Right lung (tissue), 10 donors: ENCODE results near the gene USF3. TPM values are rescaled to one million over a fixed set of nuclear protein-coding genes. Genes with fewer than 3 reads are reported as not detected.

Source experiments
- DNase-seq, 2 donors: peaks; one replicate each; pipeline ENCODE4 v3.0.0-alpha.2; 2013
- long read RNA-seq, 8 donors: transcript quantifications; one replicate each; lab custom pipeline, GENCODE V29; 2026
- polyA plus RNA-seq, 5 donors: library from polyadenylated mRNA; unstranded; fragments of 120-200 nt; gene quantifications; one replicate each; pipeline versions ENCODE4 v1.2.1 to v1.2.3, GENCODE V29; 2013; ENCODE audit warnings: inconsistent platforms in 1 of 5, low replicate concordance in 1 of 5; ENCODE audit not compliant: insufficient read length in 5 of 5, insufficient read depth in 1 of 5

Gene USF3
- 10 to 100 TPM; 13.5 to 18.7 (median 17.4) TPM for polyA plus RNA-seq
- long read RNA-seq, donor 1, full-length matches to known transcripts: 7 of 7 reads
- long read RNA-seq, donor 1, partial matches to known transcripts: 0 of 7 reads
- long read RNA-seq, donor 1, other reads (novel, unspliced or antisense): 0 of 7 reads
- long read RNA-seq, donor 2, full-length matches to known transcripts: 2 of 2 reads
- long read RNA-seq, donor 2, partial matches to known transcripts: 0 of 2 reads
- long read RNA-seq, donor 2, other reads (novel, unspliced or antisense): 0 of 2 reads
- long read RNA-seq, donor 3, full-length matches to known transcripts: 1 of 9 reads
- long read RNA-seq, donor 3, partial matches to known transcripts: 8 of 9 reads
- long read RNA-seq, donor 3, other reads (novel, unspliced or antisense): 0 of 9 reads
- long read RNA-seq, donor 4, full-length matches to known transcripts: 3 of 3 reads
- long read RNA-seq, donor 4, partial matches to known transcripts: 0 of 3 reads
- long read RNA-seq, donor 4, other reads (novel, unspliced or antisense): 0 of 3 reads
- long read RNA-seq, donor 5, full-length matches to known transcripts: 11 of 11 reads
- long read RNA-seq, donor 5, partial matches to known transcripts: 0 of 11 reads
- long read RNA-seq, donor 5, other reads (novel, unspliced or antisense): 0 of 11 reads
- long read RNA-seq, donor 6, full-length matches to known transcripts: 7 of 15 reads
- long read RNA-seq, donor 6, partial matches to known transcripts: 0 of 15 reads
- long read RNA-seq, donor 6, other reads (novel, unspliced or antisense): 8 of 15 reads
- long read RNA-seq, donor 7, full-length matches to known transcripts: 6 of 6 reads
- long read RNA-seq, donor 7, partial matches to known transcripts: 0 of 6 reads
- long read RNA-seq, donor 7, other reads (novel, unspliced or antisense): 0 of 6 reads
- long read RNA-seq, donor 8: 0 reads

- DNase-seq: peak; percentile 68 to 71
Observed at GRCh38 chr3:113695786-113696645, at the start of gene USF3. Gene USF3 (minus strand): TSS chr3:113696642. CDS start chr3:113674878, 21,764 bp downstream.

- peak; percentile 94 to 97 for DNase-seq
Observed at GRCh38 chr3:113745756-113746547, 49.5 kb upstream of the USF3 start, which contains the start of gene NAA50. Gene NAA50 (minus strand): TSS chr3:113746249. CDS start chr3:113745949, 300 bp downstream.

GRCh38 chr3:113744941-113745755, 48.7 kb upstream of the USF3 start:
- peak; percentile 83 to 89 for DNase-seq

GRCh38 chr3:113743006-113743630, 46.7 kb upstream of the USF3 start:
- DNase-seq: no peak

GRCh38 chr3:113741620-113742019, 45.2 kb upstream of the USF3 start:
- no peak for DNase-seq

GRCh38 chr3:113741086-113741485, 44.6 kb upstream of the USF3 start:
- DNase-seq: no peak

GRCh38 chr3:113736548-113737089, 40.2 kb upstream of the USF3 start:
- peak; percentile 47 to 65 for DNase-seq

GRCh38 chr3:113731694-113732093, 35.3 kb upstream of the USF3 start:
- no peak for DNase-seq

- no peak for DNase-seq
Observed at GRCh38 chr3:113730550-113730949, 34.1 kb upstream of the USF3 start.

- DNase-seq: no peak
Observed at GRCh38 chr3:113728661-113729060, 32.2 kb upstream of the USF3 start.

- no peak for DNase-seq
Observed at GRCh38 chr3:113721636-113722035, 25.2 kb upstream of the USF3 start.

- no peak for DNase-seq
Observed at GRCh38 chr3:113719758-113720157, 23.3 kb upstream of the USF3 start.

- no peak for DNase-seq
Observed at GRCh38 chr3:113719294-113719693, 22.9 kb upstream of the USF3 start.

- no peak for DNase-seq
Observed at GRCh38 chr3:113717818-113718217, 21.4 kb upstream of the USF3 start.

- DNase-seq: no peak
Observed at GRCh38 chr3:113717308-113717707, 20.9 kb upstream of the USF3 start.

- DNase-seq: no peak
Observed at GRCh38 chr3:113714702-113715101, 18.3 kb upstream of the USF3 start.

GRCh38 chr3:113712129-113712528, 15.7 kb upstream of the USF3 start:
- no peak for DNase-seq

GRCh38 chr3:113707835-113708234, 11.4 kb upstream of the USF3 start:
- DNase-seq: no peak

- DNase-seq: peak in 1 of 2 donors; percentile 12
Observed at GRCh38 chr3:113698956-113699355, 2.5 kb upstream of the USF3 start.
